HG03135 (cell line): ENCODE results near the gene MYO1A.
"Not testable (repeated sequence)": the region's sequence is repeated elsewhere in the genome, so short reads cannot be mapped to it uniquely, and the experiment has no call there.

Experiments used
- ATAC-seq: cut with Tn5 transposase; IDR thresholded peaks from one replicate; pipeline ENCODE4 v1.9.1; 2021; ENCODE audit warnings: mild to moderate bottlenecking, moderate library complexity; ENCODE audit not compliant: unreplicated experiment

The MYO1A gene

GRCh38 chr12:57048423-57049118 lies 1.4 kb downstream of the MYO1A start:
- ATAC-seq, result no peak

- no peak for ATAC-seq
Measured at GRCh38 chr12:57047981-57048380, 1.9 kb downstream of the MYO1A start.

DNA sequence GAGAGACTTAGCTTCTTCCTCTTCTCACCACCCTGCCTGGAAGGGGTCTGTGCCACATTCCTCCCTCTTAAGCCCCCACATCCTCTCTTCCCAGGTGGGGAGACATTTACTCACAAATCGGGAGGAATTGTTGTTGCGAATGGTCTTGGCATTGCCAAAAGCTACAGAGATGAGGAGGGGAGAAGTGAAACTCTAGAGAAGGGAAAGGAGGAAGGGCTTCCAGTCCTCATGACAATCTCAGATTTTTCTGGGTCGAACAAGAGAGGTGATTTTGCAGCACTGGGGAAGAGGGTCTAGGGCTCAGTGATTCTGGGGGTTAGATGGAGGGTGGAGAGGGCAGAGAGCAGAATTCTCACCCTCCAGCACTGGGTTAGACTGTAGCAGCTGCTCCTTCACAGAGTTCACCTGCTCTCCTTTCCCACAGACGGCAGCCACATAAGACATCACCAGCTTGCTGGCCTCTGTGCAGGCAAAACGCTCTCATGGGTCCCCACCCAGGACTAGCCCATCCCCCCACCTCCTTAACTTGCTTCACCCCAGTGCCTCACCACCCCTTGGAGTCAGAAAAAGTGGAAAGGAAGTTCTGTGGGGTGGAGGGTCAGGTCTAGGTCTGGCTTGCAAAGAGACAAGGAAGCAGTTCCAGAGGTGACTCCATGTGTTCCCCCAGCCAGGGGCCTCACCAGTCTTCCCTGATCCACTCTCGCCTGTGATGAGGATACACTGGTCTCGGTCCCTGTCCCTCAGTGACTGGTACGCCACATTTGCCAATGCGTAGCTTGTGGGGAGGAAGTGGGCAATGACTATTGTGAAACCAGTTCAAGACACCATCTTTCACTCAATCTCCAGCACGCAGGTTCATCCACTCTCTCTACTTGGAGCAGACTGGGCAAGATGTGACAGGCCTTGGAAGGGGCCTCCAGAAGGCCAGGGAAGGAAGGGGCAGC lies 2.7 kb downstream of the MYO1A start:
- no peak for ATAC-seq

- ATAC-seq, result no peak
Measured at GRCh38 chr12:57046086-57046791, 3.7 kb downstream of the MYO1A start.

DNA sequence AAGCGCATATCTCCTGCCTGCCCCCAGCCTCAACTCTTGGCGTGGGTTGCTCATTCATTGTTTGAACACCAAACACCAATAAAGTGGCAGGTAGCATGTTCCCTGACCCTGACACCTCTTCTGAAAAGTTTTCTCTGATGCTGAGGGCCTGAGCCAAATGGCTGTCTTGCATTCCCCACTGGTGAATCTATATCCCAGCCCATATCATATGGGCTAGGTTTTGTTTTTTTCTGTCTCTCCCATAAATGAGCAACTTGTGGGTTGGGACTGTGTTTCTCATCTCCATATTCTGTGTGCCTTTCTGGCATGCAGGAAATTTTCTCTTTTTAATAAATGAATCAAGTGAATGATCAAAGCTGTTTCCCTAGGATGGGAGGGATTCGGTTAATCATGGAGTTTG lies 5.0 kb downstream of the MYO1A start:
- no peak for ATAC-seq

DNA sequence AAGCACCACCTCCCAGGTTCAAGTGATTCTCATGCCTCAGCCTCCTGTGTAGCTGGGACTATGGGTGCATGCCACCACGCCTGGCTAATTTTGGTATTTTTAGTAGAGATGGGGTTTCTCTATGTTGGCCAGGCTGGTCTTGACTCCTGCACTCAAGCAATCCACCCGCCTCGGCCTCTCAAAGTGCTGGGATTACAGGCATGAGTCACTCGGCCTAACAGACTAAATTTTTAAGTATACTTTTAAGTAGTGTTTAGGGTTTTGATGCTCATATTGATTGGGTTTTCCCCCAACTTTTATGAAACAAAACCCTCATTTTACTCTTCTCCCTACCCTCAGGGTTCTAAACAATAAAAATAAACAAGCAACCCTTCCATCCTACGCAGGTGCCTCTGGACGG lies 5.5 kb downstream of the MYO1A start:
- no peak for ATAC-seq

DNA sequence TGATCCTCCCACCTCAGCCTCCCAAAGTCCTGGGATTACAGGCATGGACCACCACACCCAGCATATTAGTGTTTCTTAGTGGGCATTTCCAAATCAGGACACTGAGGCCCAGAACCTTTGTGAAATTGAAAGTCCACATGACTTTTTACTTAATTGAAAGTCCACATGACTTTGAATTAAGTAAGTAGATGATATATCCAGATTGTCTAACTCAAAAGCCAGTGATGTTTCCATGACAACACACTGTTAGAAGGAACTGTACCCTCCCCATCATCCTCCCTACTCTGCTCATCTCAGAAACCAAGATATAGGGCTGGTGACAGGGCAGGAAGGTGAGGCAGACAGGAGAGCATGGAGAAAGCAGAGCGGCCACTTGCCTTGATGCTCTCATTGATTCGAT lies 7.2 kb downstream of the MYO1A start:
- no peak for ATAC-seq

DNA sequence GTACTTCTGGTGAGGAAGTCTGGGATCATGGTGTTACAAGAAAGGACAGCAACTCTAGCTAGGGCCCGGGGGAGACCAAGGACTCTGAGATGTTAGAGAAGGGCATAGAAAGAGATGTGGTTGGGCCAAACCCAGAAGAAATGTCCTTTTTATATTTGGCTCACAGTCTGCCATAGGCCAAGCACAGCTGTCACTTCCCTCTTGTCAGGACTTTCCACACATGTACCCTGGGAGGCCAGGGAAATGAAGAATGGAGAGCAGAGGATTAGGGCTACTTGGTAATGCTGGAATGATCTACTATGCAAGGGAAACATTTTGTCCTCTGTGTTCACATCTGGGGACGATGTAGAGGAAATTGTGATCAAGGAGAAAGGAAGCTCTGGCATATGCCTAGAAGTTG lies 9.2 kb downstream of the MYO1A start:
- ATAC-seq, result no peak

GRCh38 chr12:57040211-57040610 lies 9.7 kb downstream of the MYO1A start:
- ATAC-seq, result no peak

- ATAC-seq, result no peak
Measured at GRCh38 chr12:57039016-57039798, 10.7 kb downstream of the MYO1A start.

DNA sequence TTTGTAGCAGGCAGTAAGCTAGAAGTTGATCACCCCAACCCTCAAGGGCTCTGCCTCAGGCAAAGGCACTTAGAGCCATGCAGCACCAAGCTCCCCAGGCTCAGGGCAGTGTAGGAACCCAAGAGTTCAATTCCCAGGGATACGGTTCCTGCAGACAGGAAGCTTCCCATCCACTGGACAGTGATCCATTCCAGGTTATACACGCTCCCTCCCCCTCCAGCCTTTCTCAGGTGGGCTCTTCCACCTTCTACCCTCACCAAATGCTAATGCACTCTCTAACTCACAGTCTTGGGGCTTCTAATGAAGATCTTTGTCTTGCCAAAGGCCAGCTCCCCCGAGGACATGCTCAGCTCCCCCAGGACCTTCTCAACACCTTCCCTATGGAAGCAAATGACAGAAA lies 12.7 kb downstream of the MYO1A start:
- no peak for ATAC-seq

DNA sequence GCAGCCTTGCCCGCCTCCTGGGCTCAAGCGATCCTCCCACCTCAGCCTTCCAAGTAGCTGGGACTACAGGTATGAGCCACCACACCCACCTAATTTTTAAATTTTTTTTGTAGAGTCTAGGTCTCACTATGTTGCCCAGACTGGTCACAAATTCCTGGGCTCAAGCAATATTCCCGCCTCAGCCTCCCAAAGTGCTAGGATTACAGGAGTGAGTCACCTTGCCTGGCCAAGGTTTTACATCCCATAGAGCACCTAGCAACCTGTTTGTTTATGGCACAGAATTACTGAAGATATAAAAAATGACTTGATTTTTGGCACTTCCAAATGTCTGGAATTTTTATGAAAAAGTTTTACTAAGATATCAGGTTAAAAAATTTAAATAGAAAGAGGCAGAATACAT lies 16.5 kb downstream of the MYO1A start:
- ATAC-seq, result no peak

- ATAC-seq, result no peak
Measured at GRCh38 chr12:57031789-57032188, 18.1 kb downstream of the MYO1A start.

DNA sequence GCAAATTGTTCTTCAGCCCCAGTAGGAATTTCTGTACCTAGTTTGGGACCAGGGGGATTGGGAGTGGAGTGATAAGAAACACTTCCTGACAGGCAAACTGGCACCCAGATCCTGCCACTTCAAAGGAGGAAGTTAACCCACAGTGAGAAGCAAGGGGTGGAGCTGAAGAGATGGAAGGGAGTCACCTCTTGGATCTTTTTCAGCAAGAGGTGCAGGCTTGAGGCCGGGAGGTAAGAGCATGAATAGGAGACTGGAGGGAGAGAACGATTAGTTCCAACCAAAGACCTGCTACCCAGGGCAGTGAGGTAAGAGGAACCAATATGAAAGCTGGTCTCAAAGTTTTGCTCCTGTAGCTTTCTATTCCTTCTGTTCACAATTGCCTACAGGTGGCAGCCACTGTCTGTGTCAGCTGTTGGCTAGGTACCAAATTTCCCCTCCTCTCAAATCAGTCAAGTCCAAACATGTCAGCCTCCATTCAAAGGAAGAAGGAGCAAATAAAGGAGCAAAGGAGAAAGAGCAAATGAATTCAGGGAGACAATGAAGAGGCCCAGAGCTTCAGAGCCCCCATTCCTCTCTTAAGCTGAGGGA lies 18.7 kb downstream of the MYO1A start:
- no peak for ATAC-seq

GRCh38 chr12:57029457-57029856 lies 20.5 kb downstream of the MYO1A start:
- no peak for ATAC-seq

- ATAC-seq, result no peak
Measured at GRCh38 chr12:57027805-57028153, 22.1 kb downstream of the MYO1A start.

DNA sequence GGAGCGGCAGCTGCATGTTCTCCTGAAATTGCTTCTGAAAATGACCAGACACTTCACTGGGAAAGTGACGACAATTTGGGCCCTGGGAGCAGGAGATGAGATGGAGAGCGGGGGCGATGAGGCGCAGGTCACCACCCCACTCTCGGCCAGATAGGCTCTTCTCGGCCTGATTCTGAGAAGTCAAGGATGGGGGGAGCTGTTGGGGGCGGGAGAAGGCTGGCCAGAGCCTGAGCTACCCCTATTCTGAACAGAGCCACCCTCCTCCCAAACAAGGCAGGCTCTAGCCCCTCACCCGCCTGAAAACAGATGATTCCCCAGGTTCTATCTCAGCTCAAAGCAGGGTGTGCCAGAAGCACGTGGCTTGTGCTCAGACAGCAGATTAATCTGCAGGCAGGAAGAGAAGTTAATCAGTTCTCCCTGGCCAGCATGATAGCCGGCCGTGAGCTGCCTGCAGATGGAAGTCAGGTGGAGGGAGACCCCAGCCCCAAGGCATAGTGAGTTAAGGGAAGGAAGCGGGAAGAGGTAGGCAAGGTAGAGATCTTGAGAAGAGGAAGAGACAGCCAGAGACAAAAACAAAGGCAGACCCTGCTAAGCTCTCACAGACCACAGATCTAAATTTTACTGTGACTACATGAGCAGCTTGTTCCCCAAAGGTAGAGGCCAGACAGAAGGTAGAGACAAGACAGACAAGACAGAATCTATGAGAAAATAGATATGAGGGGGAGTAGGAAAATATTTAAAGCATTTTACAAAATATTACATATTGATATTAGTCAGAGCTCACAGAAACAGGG lies 22.7 kb downstream of the MYO1A start:
- ATAC-seq, result no peak

DNA sequence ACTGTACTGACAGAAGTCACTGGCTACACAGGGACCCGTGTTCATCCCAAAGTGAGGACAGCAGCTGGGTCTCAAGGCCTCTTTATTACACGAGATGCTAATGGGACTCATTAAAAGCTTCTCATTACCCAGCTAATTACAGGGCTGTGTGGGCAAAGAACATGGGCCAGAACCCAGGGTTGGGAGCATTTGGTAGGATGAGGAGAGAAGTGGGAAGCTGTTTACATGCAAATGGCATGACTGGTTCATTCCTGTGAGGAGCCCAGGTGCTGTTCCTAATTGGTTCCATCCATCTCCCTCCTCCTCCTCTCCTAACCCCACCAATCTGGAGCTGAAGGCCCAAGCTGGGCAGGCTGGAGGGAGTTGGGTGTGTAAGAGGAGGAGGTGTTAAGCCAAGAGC lies 24.7 kb downstream of the MYO1A start:
- no peak for ATAC-seq

DNA sequence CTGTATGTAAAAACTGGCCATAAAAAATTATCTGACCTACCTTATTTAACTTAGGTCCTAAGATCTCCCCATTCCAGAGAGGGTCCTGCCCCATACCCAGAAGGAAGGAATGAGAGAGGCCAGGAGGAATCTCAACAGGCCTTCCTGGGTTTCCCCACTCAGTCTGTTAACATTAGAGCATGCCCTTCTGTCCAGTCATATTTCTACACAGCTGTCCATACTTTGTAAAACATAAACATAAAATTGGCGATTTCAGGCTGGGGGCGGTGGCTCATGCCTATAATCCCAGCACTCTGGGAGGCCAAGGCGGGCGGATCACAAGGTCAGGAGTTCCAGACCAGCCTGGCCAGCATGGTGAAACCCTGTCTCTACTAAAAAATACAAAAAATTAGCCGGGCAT lies 27.6 kb downstream of the MYO1A start:
- not testable (repeated sequence) for ATAC-seq
